Hematopoietic multipotent progenitor cell treated with erythropoietin and hydrocortisone succinate and interleukin-3 and kit ligand, for 17 days (in vitro differentiated cells): Measurements from ENCODE around the gene CHD6.

Experiments used
- DNase-seq: peaks from one replicate; pipeline ENCODE4 v3.0.0-alpha.2; 2015; ENCODE audit warnings: low spot score

Gene CHD6

DNA sequence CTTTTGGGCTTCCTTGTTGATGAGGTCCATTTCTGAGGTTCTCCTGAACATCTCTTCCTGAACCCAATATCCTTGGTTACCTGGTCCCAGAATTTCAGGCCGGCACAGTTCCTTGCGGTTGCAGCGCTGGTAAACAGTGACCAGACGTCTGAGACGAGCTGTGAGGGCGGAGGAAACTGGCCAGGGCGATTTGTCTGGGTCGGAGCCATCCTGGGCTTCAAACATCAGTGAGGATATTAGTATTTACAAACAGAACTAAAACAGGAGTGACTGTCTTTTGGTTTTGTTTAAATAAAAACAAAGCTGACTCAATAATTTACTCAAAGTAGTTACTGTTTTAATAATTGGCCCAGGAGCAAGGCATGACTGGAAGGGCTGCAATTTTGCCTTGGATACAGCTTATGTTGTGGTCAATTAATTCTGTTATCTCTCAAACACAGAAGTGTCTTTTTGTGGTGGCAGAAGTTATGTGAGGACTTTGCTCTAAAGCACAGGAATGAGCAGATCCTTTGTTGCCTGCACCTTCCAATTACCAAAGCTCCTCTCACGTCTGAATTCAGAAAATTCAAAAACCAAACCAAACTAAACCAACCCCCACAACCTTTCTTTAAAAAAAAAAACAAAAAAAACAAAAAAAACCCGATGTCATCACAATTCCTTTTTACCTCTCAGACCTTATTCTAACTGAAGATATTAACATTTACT is 192.8 kb downstream of the CHD6 start:
- DNase-seq = peak; percentile 43

- peak; percentile 25 for DNase-seq
Measured at GRCh38 chr20:41424546-41424945, 193.6 kb downstream of the CHD6 start.

DNA sequence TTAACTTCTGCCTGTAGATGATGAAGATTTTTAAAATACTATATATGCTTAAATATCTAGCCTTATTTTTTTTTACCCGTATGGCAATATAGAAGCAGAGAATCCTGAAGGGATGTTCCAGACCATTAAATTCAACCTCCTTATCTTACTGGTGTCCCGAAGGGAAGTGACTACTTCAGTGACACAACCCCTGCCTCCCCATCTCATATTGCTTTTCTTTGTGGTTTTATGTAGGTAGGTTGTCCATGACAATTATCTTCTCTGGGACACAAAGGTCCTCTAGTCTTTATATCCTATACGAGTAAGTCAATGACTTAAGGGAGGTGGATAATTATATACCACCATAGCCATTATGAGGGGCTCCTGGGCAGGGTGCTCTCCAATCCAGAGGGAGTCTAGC is 194.2 kb downstream of the CHD6 start:
- no peak for DNase-seq

- peak; percentile 19 for DNase-seq
Measured at GRCh38 chr20:41422953-41423352, 195.2 kb downstream of the CHD6 start.

DNA sequence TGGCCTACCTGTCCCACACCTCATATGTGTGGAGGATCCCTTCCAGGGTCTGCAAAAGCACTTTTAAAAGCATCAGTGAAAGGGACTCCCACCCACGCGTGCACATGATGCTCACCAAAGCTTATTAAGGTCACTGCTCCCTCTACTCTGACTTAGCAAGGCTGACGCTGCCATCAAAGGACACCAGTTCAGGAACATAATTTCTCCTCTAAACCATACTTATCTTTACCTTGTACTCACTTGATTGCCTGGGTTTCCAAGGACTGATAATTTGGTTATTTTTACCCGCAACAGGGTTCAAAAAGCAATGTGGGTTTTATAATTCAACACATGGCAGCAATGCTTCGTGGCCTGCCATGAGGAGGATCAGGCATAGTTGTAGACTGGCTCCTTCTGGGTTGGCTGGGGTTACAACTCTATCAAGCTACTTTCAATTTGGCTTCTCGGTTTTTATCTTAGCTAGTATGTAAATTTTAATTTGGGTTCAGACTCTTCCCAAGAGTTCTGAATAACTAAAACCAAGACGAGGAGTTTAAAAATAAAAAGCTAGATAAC is 199.4 kb downstream of the CHD6 start:
- DNase-seq = no peak

- no peak for DNase-seq
Measured at GRCh38 chr20:41418031-41418430, 200.1 kb downstream of the CHD6 start.

DNA sequence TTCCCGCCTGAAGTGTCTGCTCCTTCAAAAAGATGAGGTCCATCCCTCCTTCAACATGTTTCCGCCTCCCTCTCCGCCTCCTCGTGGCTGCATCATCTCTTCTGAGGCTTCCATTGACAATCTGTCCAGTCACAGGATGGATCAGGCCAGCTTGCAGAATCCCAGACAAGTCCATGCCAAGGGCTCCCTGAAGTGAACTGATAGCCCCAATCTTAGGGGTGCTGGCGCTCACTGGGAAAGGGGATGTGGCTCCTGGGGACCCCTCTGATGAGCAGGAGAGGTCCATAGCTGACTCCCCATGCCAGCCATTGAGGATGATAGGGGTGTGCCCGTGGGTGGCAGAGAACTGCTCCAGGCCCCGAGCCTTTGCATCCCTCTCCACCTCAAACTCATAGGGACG is 203.0 kb downstream of the CHD6 start:
- no peak for DNase-seq

GRCh38 chr20:41413169-41413568 is 205.0 kb downstream of the CHD6 start:
- DNase-seq = no peak

DNA sequence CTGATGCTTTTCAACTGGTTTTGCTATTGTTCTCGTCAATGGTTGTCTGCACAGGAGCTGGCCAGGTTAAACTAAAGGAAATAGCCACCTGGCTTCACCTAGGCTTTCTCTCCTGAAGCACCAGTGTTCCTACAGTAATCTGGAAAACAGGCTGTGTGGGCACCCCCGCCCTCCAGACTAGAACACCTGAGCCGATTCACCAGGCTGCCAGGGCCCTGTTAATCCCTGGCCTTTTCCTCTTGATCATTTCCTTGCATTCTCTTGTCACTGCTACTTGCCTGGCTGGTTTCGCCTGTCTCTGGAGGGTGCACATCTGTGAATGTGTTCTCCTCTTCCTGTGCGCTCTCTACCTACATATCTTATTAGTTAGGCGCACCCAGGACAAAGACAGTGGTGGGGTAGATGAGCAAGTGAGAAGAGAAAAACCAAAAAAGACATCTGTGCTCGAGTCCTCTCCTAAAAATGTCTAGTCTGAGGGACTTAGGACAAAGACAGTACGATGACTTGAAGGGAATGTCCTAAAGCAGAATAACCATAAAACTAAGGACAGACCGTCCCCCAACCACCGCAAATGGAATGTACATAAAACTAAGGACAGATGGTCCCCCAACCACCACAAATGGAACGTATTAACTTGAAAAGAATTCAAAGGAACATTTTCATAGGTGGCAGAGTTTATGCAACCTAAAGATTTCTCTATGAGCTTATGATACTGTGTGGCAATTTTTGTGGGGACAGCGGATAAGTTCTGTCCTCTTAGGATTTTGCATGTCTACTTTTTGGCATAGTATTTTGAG is 205.7 kb downstream of the CHD6 start:
- DNase-seq = no peak

DNA sequence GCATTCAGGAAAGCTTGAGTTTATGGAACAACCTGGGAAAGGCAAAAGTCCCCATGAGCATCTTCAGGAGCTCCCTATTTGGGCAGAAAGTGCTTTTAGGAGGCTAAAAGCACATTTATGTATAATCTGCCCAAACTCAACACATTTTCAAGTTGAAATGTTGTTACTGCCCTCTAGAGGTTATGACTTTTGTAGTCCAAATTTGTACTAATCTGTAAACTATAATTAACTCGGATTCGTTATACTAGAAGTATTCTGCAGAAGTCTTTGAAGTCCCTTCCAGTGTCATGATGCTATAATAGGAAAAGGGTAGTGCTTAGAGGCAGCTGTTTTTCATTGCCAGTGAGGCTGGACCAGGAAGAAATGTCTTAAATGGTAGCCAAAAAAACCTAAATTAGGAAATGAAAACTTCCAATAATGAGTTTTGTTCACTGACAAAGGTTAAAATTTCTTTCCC is 206.8 kb downstream of the CHD6 start:
- DNase-seq = no peak

DNA sequence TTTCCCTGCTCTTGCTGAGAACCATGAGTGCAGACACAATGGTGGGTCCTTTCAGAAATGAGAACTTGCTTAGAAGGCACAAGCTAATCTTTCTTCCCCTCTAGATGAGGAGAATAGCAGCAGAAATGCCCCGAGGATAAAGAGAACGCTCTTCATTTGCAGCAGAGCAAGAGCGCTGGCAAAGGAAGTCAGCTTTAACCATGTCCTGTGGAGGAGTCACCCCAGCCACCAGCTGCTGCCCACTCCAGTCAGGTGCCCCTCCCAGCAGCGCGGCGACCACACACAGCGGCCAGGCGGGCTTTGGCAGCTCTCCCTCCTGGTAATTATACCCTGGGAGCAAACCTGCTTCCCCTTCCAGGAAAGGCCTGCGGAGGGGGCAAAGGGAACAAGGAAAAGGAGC is 209.2 kb downstream of the CHD6 start:
- DNase-seq = no peak

GRCh38 chr20:41408156-41408794 is 209.9 kb downstream of the CHD6 start:
- DNase-seq = no peak

DNA sequence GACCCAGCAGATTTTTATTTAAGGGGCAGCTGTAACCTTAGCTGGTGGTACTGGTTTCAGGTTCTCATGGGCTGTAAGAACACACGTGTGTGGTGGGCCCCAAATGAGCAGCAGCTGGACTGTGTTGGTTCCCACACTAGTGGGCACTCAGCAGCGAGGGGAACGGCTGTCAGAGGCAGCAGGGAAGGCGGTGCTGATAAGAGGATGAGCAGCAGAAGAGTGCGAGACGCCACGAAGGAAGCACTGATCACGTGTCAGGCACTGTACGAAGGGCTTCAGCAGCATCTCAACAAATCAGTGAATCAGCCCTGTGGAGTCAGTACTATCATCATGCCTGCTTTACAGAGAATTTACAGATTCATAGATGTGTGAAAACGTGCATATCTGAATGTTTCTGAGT is 210.6 kb downstream of the CHD6 start:
- peak; percentile 19 for DNase-seq

GRCh38 chr20:41406896-41407444 is 211.2 kb downstream of the CHD6 start:
- DNase-seq = no peak

DNA sequence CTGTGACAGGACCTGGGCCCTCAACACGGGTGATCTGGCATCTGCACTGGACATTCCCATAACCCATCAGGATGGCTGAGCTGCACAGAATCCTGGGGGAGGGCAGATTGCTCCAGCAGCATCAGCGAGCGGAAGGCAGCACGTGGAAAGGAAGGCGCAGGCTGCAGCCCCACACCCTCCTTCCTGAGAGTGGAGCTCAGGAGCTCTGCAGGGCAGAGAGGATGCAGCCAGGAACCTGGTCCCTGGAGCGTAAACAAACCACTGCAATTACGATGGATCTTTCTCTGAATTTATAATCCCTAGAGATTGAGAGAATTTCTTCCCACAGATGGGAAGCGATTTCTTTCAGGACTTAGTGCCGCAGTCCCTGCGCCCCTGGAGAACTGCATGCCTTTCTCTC is 211.8 kb downstream of the CHD6 start:
- DNase-seq = no peak

DNA sequence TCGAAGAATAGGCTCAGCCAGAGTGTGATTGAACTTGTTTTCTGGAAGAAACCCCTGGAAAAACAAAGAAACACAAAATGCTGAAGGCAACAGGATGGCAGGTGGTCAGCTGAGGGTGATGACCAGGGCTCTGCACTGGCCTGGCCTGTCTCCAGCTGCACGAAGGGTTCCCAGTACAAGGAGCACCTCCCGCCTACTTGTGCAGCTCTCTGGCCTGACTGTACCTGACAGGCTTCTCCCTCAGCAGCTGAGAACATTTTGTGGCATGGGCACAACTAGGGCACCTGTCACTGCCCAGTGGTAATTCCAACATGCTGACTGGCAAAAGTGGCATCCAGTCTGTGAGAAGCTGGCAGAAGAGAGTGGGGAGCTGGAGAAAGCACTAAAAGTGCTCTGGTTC is 212.7 kb downstream of the CHD6 start:
- DNase-seq = no peak

DNA sequence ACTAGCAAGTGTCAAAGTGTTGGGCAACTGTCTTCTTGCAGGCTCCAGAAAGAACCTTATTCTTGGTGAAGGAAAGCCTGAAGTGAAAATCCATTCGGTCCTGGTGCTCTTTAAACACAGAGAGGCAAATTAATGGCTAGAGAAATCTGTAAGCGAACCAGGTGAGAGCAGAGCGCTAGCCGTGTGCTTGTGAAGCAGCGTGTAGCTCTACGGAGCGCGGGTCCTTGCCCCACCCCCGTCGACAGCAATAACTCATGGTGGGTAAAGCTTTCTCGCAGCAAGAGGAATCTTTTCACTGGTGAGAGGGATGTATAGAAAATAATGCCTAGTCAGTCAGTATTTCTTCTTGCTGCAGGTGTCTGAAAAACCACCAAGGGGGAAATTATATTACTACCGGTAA is 214.6 kb downstream of the CHD6 start:
- no peak for DNase-seq

- no peak for DNase-seq
Measured at GRCh38 chr20:41398408-41398807, 219.8 kb downstream of the CHD6 start.

GRCh38 chr20:41395667-41396664 is 222.2 kb downstream of the CHD6 start:
- no peak for DNase-seq

GRCh38 chr20:41394931-41395666 is 223.1 kb downstream of the CHD6 start:
- no peak for DNase-seq
